GM19463 (cell line): ENCODE data around the gene SYNGR2.
"Not testable (repeated sequence)": the region's sequence is repeated elsewhere in the genome, so short reads cannot be mapped to it uniquely, and the experiment has no call there.

Experiments
- ATAC-seq: cut with Tn5 transposase; IDR thresholded peaks from one replicate; pipeline ENCODE4 v1.9.1; 2021; ENCODE audit warnings: mild to moderate bottlenecking, moderate library complexity; ENCODE audit not compliant: unreplicated experiment

The SYNGR2 gene

DNA sequence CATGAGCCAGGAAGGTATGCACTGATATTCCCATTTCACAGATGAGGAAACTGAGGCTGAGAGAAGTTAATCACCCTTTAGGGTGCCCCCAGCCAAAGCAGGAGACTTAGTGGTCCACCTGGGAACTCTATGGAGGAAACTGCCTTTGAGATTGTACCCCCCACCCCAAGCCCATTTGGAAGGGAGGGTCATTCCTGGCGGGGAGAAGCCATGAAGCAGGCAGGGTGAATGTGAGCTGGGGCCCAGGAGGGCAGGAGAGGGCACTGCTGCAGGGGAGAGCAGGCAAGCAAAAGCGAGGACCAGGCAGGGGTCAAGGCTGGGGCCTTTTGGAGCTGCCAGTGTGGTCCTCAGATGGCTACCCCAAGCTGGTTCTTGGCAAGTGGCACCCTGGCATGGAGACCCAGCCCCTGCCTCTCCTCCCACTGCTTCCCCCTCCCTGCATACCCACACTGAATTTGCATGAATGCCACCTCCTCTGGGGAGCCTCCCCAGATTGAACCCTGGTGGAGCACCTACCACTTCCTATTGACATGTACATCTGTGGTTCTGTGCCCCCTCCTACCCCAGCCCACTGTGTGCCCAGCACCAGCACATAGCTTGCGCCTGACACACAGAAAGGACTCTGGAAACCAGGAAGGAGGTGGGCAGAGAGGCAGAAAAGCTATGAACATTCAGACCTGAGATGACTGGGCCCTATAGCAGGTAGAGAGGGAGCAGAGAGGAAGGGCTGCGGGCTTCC is 38.9 kb upstream of the SYNGR2 start:
- ATAC-seq: no peak

DNA sequence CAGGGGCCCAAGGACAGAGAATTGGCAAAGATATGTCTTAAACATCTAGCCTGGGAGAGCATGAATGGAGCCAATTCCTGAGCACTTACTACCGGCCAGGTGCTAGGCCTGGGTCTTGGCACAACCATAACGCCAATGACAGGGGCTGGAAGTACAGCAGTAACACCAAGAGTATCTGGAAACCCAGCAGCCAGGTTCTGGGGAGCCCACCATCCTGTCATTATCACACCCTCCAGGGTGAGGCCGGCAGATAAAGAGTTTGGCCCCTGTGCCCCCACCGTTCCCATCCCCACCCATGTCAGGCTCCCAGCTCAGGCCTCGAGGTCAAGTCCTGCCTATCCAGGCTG is 38.3 kb upstream of the SYNGR2 start:
- no peak for ATAC-seq

DNA sequence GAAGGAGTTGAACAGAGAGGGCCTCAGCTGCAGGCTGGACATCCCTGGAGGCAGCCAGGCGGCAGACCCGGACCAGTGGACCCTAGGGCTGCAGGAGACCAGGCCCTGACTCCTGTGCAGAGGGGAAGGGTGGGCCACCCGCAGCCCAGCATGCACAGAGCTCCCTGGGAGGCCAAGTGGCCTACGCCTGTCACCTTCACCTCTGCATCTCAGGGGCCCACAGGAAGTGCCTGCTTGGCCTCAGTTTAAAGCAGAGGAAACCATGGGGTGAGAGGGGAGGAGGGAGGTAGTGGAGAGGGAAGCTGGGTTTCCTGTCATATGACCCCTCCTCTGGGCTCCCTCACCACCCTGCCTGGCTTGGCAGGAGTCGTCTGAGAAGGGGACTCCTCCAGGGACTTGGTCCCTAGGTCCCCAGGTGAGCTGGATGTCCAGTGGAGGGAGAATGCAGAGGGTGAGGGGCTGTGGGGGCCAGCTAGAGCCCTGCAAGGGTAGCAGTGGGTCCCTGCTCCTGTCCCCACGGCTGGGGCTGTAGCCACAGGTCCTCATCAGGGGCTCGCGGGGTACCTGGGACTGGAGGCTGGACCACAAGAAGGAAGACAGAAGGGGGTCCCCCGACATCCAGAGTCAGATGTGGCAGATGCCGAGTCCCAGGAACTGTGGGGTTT is 37.8 kb upstream of the SYNGR2 start, which contains the start of gene TMC8:
Gene TMC8 (plus strand): TSS at position 335 of the 665 bp plus-strand sequence. CDS start 818 bp downstream, outside the sequence.
- ATAC-seq: no peak

DNA sequence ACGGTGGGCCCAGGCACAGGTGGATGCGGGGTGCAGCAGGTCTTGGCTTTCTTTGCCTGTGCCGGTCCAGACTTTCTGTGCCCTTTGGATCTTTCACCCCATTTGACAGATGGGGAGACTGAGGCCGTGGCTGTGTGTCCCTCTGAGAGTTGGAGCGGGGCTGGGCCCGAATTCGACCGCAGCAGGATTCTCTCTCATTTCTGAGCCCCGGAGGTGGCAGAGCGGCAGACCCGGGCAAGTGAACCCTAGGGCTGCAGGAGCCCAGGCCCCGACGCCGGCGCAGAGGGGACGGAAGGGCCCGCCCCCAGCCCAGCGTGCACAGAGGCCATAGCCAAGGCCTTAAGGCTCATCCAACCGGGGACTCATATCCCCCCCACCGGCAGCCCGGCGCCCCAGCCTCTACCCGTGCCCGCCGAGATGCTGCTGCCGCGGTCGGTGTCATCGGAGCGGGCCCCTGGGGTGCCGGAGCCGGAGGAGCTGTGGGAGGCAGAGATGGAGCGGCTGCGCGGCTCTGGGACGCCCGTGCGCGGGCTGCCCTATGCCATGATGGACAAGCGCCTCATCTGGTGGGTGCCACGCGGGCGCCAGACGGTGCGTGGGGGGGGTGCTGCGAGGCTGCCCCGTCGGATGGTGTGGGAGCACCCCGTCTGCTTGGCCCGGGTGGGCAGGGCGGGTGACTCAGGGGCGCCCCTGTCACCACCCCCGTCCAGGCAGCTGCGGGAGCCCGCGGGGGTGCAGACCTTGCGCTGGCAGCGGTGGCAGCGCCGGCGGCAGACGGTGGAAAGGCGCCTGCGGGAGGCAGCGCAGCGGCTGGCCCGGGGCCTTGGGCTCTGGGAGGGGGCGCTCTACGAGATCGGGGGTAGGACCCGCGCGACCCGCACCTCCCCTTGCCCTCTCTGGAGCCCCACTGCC is 37.0 kb upstream of the SYNGR2 start:
- no peak for ATAC-seq

DNA sequence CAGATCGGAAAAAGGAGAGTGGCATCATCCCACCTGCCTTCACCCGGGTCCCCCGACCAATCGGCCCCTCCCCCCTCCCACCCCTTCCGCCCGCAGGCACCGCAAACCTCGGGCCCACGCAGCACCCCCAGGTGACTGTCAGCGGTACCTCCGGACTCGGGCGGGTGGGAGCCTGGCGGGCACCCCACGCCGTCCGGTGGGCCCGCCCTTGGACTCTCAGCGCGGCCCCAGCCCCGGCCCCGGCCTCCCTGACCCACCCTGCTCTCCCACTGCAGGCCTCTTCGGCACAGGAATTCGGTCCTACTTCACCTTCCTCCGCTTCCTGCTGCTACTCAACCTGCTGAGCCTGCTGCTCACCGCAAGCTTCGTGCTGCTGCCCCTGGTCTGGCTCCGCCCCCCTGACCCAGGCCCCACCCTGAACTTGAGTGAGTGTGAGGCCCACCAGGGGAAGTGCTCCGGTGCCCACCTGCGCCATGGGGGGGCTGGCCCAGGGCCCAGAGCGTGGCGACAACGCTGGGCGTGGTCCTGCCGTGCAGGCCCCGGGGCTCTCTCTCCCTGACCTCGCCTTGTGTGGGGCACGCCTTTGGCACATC is 36.2 kb upstream of the SYNGR2 start:
- no peak for ATAC-seq

DNA sequence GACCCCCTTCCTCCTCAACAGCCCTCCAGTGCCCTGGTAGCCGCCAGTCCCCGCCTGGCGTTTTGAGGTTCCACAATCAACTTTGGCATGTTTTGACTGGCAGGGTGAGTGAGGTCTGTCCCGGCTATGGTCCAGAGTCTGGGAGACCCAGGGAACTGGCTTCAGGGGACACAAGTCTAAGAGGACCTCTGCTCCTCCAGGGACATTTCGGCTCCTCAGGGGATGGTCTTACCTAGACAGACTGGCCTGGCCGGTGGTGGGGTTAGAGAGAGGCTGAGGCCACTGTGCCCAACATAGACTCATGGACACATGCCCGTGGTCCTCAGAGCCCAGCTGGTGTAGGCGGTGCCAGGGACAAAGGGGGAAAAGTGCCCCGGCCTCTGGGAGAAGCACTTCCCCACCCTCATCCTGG is 35.6 kb upstream of the SYNGR2 start:
- no peak for ATAC-seq

DNA sequence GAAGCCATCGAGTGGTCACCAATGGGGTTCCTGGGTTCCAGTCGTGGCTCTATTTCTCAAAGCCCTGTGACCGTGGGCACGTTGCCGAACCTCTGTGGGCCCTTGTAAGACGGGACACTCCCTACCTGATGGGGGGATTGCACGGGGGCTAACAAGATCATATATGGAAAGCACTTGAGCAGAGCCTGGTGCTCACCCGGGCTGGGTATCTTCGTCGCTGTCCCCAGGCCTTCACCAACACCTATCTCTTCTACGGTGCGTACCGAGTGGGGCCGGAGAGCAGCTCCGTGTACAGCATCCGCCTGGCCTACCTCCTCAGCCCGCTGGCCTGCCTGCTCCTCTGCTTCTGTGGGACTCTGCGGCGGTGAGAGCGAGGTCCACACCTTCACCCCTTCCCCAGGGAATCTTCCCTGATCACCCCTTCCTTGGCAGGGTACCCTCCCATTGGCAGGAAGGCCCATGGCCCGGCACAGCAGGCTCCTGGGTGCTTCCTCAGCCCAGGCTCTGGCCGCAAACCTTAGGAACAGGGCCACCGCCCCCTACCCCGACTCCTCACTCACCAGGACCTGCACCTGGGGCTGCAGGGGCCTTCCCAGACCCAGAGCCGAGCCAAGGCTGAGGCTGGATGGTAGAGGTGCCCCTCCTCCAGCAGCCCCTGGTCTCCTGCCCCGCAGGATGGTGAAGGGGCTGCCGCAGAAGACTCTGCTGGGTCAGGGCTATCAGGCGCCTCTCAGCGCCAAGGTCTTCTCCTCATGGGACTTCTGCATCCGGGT is 35.0 kb upstream of the SYNGR2 start:
- no peak for ATAC-seq

DNA sequence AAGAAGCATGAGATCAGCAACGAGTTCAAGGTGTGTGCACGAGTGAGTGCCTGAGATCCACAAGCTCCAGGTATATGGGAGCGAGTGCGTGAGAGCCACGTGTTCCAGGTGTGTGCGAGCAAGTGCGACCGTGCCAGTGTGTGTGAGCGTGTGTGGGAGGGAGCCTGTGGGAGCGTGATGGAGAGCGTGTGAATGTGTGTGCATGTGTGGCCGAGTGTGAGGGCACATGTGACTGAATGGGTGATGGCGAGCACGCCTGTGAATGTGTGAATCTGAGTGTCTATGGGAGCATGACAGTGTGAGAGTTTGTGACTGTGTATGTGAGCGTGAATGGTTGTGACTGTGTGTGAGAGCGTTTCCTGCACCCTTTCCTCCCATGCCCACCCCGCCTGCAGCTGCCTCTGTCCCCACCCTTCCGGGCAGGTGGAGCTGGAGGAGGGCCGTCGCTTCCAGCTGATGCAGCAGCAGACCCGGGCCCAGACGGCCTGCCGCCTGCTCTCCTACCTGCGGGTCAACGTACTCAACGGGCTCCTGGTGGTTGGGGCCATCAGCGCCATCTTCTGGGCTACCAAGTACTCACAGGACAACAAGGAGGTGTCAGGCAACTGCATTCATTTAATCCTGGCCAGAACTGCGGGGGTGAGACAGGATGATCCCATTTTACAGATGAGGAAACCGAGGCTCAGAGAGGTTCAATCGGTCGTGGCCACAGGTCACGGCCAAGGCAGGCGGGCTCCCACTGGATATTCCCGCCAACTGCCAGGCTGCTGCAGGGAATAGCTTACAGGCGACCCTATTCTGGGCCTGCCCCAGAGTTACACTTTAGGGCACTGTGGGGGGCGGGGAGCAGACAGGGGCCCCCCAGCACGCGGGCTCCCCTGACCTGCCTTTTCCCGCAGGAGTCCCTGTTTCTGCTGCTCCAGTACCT is 34.1 kb upstream of the SYNGR2 start:
- ATAC-seq: no peak

DNA sequence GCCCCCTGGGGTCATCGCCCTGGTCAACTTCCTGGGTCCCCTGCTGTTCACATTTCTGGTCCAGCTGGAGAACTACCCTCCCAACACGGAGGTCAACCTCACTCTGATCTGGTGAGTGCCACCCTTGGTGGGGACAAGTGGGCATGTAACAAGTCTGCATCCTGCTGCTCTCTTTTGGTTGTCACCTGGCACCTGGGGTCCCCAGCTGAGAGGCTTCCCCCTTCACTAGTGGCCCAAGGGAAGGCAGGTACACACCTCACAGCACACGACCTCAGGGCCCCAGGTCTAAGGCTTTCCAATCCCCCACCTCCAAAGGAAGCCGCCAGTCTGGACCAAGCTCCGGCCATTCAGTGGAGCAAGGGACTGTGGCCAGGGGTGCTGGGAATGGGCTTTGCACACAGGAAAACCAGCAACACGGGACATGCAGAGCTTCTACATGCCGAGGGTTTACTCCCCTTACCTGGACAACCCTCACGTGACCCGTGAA is 33.4 kb upstream of the SYNGR2 start:
- no peak for ATAC-seq

DNA sequence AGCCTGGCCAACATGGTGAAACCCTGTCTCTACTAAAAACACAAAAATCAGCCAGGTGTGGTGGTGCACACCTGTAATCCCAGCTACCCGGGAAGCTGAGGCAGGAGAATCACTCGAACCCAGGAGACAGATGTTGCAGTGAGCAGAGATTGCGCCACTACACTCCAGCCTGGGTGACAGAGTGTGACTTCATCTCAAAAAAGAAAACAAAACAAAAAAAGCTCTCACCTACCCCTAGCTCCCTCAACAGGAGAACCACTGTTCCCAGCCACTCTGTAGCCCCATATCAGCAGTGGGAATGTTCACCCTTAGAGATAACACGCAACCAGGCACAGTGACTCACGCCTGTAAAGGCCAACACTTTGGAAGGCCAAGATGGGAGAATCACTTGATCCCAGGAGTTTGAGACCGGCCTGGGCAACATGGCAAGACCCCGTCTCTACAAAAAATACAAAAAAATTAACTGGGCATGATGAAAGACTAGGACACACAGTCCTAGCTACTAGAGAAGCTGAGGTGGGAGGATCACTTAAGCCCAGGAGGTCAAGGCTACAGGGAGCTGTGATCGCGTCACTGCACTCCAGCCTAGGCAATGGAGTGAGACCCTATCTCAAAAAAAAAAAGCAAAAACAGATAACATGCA is 32.4 kb upstream of the SYNGR2 start:
- ATAC-seq: no peak

DNA sequence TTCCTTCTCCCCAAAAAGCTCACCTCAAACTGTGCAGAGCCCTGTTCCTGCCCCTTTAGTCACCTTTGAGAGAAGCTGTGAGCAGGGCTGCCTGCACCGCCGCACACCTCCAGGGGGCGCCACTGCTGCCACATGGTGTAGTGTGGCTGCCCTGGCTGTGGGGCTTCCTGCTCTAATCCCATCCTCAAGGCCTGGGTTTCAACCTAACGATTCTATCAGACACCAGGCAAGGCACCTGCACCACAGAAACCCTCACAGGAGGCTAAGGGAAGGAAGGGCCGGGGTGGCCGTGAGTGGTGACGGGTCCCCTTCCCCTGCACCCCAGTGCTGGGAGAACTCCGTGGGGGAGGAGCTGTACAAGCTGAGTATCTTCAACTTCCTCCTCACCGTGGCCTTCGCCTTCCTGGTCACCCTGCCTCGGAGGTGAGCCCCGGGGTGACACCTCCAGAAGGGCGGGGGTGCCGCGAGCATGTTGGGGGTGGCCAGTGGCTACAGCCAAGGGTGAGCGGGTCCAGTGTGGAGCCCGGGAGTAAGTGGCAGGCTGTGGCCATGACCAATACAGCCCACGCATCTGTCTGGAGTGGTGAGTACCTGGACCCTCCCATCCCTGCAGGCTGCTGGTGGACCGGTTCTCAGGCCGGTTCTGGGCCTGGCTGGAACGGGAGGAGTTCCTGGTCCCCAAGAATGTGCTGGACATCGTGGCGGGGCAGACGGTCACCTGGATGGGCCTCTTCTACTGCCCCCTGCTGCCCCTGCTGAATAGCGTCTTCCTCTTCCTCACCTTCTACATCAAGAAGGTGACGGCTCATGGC is 30.8 kb upstream of the SYNGR2 start:
- no peak for ATAC-seq

DNA sequence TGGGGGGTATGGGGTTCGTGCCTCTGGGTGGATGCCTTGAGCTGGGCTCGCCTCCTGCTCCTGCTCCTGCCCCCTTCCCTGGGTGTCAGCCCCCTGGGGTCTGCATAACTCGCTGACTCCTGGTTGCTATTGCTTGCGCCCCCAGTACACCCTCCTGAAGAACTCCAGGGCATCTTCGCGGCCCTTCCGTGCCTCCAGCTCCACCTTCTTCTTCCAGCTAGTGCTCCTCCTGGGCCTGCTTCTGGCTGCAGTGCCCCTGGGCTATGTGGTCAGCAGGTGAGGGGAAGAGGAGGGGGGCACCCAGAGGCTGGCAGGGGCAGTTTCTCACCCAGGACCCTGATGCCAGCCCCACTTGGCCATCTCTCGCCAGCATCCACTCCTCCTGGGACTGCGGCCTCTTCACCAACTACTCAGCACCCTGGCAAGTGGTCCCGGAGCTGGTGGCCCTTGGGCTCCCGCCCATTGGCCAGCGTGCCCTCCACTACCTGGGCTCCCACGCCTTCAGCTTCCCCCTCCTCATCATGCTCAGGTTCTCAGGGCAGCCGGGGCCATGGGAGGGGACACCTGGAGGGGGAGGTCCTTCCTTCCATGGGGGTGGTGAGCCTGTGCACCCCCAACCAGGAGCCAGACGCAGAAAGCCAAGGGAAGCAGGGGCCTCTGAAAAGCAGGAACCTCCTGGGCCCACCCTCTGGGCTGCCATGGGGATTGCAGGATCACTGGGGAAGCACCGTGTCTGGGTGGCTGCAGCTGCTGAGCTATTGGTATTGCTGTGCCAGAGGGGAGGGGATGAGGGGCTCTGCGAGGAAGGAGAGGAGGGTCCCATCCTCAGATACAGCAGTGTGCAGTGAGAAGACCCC is 29.9 kb upstream of the SYNGR2 start:
- no peak for ATAC-seq

DNA sequence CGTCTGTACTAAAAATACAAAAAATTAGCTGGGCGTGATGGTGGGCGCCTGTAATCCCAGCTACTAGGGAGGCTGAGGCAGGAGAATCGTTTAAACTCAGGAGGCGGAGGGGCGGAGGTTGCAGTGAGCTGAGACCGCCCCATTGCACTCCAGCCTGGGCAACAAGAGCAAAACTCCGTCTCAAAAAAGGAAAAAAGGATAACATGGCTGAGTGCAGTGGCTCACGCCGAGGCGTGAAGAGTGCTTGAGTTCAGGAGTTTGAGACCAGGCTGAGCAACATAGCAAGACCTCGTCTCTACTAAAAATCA is 28.6 kb upstream of the SYNGR2 start:
- not testable (repeated sequence) for ATAC-seq

DNA sequence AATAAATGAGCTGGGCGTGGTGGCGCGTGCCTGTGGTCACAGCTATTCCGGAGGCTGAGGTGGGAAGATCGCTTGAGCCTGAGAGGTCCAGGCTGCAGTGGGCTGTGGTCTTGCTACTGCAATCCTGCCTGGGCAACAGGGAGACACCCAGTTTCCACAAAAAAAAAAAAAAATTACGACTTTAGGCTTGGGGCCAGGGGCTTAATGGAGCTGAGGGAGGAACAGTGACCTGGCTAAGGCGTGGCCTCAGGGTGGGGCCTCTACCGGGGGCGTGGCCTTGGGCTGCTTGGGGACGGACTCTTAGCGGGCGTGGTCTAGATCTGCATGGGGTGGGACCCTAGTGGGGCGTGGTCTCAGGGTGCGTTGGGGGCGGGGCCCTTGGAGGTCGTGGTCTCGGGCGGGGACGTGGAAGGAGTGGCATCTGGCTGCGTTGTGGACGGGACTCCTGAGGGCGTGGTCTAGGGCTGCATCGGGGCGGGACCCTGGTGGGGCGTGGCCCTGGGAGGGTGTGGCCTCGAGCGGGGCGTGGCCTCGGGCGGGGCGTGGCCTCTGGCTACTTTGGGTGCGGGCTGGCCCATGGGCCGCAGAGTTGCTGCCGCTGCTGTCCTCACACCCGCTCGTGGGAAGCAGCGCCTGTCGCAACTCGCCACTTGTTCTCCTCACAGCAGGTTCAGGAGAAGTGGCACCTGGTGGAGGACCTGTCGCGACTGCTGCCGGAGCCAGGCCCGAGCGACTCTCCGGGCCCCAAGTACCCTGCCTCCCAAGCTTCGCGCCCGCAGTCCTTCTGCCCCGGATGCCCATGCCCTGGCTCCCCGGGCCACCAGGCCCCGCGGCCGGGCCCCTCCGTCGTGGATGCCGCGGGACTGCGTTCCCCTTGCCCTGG is 28.0 kb upstream of the SYNGR2 start:
- peak; percentile 70 for ATAC-seq

DNA sequence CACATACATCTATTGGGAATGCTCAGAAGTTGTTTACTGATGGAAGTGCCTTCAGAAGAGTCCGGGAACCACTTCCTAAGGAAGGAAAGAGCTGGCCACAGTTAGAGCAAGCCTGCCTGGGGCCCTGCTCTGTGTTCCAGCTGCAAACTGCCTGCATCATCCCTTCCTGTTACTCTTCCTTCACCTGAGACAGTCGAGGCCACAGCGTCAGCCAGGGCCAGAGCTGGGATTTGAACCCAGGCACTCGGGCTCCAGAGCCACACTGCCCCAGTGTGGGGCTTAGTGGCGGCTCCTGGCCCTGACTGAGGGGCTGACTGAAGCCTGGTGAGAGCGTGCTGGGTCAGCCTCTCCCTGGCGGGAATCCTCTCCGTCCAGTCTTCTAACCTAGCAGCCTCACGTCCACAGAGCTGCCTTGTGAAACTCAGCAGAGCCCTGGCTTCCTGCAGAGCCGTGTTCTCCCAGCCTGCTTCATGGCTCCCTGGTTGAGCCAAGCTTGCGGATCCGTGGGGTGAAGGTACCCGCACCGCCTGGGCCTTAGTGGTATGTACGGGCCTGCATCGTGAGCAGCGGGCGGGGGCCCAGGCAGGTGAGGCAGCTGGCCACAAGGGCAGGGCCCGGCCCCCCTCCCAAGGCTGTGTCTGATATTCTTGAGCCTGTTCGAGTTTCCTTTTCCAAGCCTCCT is 26.8 kb upstream of the SYNGR2 start:
- no peak for ATAC-seq
